K562 (cell line): ENCODE measurements around the gene ERBB4. TPM values are rescaled to one million over a fixed set of nuclear protein-coding genes. Genes with fewer than 3 reads are reported as not detected.
"Not testable (repeated sequence)": the region's sequence is repeated elsewhere in the genome, so short reads cannot be mapped to it uniquely, and the experiment has no call there.

Experiments used
- ATAC-seq: fragments of 200-7000 bp; cut with Tn5 transposase; 3 replicates; pipeline ENCODE4 v1.9.1; 2020; ENCODE audit warnings: moderate library complexity
- BruUV-seq: library from RNA; stranded (reverse); fragments of 400-500 nt; replicated peaks from 2 replicates; lab custom pipeline; 2021; lab: Mats Ljungman, UMichigan
- CTCF ChIA-PET: fragments of 300-600 bp; formaldehyde crosslinking; extraction: SDS; loops from one replicate; lab custom pipeline; 2021; ENCODE audit warnings: low intra/inter-chr PET ratio; lab: Yijun Ruan, JAX
- POLR2A ChIA-PET: fragments of 300-600, 350-650 bp; sonication (Branson Sonifier 250); formaldehyde crosslinking; extraction: SDS; loops from one replicate; lab custom pipeline; 2021; ENCODE audit warnings: antibody characterized with exemption, inconsistent platforms; lab: Yijun Ruan, JAX
- DNase-seq, 4 experiments: peaks; one replicate each; pipeline versions ENCODE4 v3.0.0 to v3.0.0-alpha.2; 2011 to 2018; ENCODE audit warnings: low spot score in 3 of 4, mixed read lengths in 3 of 4; ENCODE audit errors: extremely low read depth in 1 of 4
- FAIRE-seq: peaks from 2 replicates; lab custom pipeline; 2011; peaks lifted over from hg19 to GRCh38; lab: Jason Lieb, UNC
- H2AFZ ChIP-seq: 2 replicates; pipeline ENCODE4 v1.6.0; 2011; ENCODE audit warnings: low read depth, low read length, control low read depth, inconsistent platforms
- H3K27ac ChIP-seq: fragments of 200-600 bp; 3 replicates; pipeline ENCODE4 v1.8.0; 2011; ENCODE audit warnings: low read depth, mild to moderate bottlenecking, control low read depth, inconsistent platforms, low read length, moderate library complexity, mixed read lengths; ENCODE audit errors: extremely low read depth
- H3K27me3 ChIP-seq, 2 experiments: fragments of 300-600 bp in 1 of 2; 2 replicates in 1 of 2; 3 replicates in 1 of 2; pipeline versions ENCODE4 v1.6.0 to v1.8.0; 2011; ENCODE audit warnings: inconsistent platforms in 2 of 2, low read length in 2 of 2, mild to moderate bottlenecking in 1 of 2, mixed read lengths in 1 of 2, moderate library complexity in 1 of 2; ENCODE audit not compliant: control insufficient read depth in 2 of 2, insufficient read depth in 2 of 2
- H3K36me3 ChIP-seq: fragments of 300-600 bp; 3 replicates; pipeline ENCODE4 v1.8.0; 2011; ENCODE audit warnings: mild to moderate bottlenecking, low read length, inconsistent platforms; ENCODE audit not compliant: control insufficient read depth, insufficient read depth
- H3K4me1 ChIP-seq, 2 experiments: fragments of 200-600 bp in 1 of 2; replicated peaks in 1 of 2; 2 replicates in 1 of 2; 3 replicates in 1 of 2; pipeline versions ENCODE4 v1.5.1 to v1.8.0; 2011; ENCODE audit warnings: inconsistent platforms in 2 of 2, low read length in 2 of 2, mild to moderate bottlenecking in 1 of 2, mixed read lengths in 1 of 2, moderate library complexity in 1 of 2; ENCODE audit not compliant: control insufficient read depth in 2 of 2, insufficient read depth in 2 of 2
- H3K4me2 ChIP-seq: 2 replicates; pipeline ENCODE4 v1.6.1; 2011; ENCODE audit warnings: low read length, control low read depth, inconsistent platforms, mixed read lengths; ENCODE audit not compliant: insufficient read depth
- H3K4me3 ChIP-seq: fragments of 200-600 bp; sonication (generic), shearing (Covaris generic); 2 replicates; pipeline ENCODE4 v1.5.1; 2016; ENCODE audit warnings: control low read depth, inconsistent platforms
- H3K79me2 ChIP-seq: fragments of 200-600 bp; 3 replicates; pipeline ENCODE4 v1.8.0; 2011; ENCODE audit warnings: low read length, inconsistent platforms; ENCODE audit not compliant: control insufficient read depth, insufficient read depth
- H3K9ac ChIP-seq, 2 experiments: 2 replicates each; pipeline versions ENCODE4 v1.6.0 to v1.6.1; 2011; ENCODE audit warnings: low read depth in 2 of 2, low read length in 2 of 2, control low read depth in 1 of 2, inconsistent platforms in 1 of 2, mild to moderate bottlenecking in 1 of 2, mixed read lengths in 1 of 2; ENCODE audit not compliant: insufficient read depth in 1 of 2
- H3K9me1 ChIP-seq: one replicate; pipeline ENCODE4 v1.6.0; 2011; ENCODE audit warnings: inconsistent platforms, mild to moderate bottlenecking, low read length, moderate library complexity; ENCODE audit not compliant: control insufficient read depth, insufficient read depth
- H3K9me3 ChIP-seq: replicated peaks from 2 replicates; pipeline ENCODE4 v1.5.1; 2011; ENCODE audit warnings: low read depth, low read length, inconsistent platforms; ENCODE audit not compliant: control insufficient read depth, insufficient read depth
- H4K20me1 ChIP-seq: replicated peaks from 2 replicates; pipeline ENCODE4 v1.6.1; 2011; ENCODE audit warnings: low read length, inconsistent platforms, mixed read lengths; ENCODE audit not compliant: control insufficient read depth, insufficient read depth
- JUND ChIP-seq, 2 experiments: IDR thresholded peaks; 2 replicates in 1 of 2; 3 replicates in 1 of 2; pipeline ENCODE4 v1.6.1; 2011; ENCODE audit warnings: borderline replicate concordance in 2 of 2, low read depth in 2 of 2, low read length in 2 of 2, improper control_type of control experiment in 1 of 2, missing biosample characterization in 1 of 2, missing genetic modification characterization in 1 of 2, missing genetic modification reagents in 1 of 2
- in situ Hi-C: fragments of 300-500 bp; cut with MboI; formaldehyde crosslinking; loops from 4 replicates; pipeline ENCODE4 v1.15.0; 2018; ENCODE audit warnings: inconsistent platforms, mixed read lengths
- intact Hi-C: fragments of 100-400 bp; cut with micrococcal nuclease; formaldehyde crosslinking; loops from 2 replicates; pipeline ENCODE4 v1.14.2; 2022
- polyA plus RNA-seq, 8 experiments: library from polyadenylated mRNA; depleted of rRNA in 4 of 8; stranded (reverse) in 5 of 8; unstranded in 3 of 8; fragments of >200 nt; fragmentation: Nextera tagmentation in 2 of 8; fragmentation: Illumina TruSeq in 1 of 8; extraction: Ambion mirVana in 2 of 8; extraction: Trizol in 1 of 8; gene quantifications; 2 replicates each; pipeline versions ENCODE4 v1.2.1 to v1.2.3, GENCODE V29; 2011 to 2014; ENCODE audit warnings: inconsistent platforms in 1 of 8, missing spikeins in 1 of 8
- total RNA-seq, 7 experiments: library from RNA; depleted of rRNA in 6 of 7; stranded (reverse); fragments of >200 nt in 6 of 7; fragmentation: Illumina TruSeq in 2 of 7; extraction: Trizol in 2 of 7; gene quantifications; 2 replicates each; pipeline versions ENCODE4 v1.2.1 to v1.2.3, GENCODE V29; 2011 to 2021; ENCODE audit warnings: low replicate concordance in 1 of 7
- TF ChIP-seq, protein P1 (sequence below), 2 experiments: fragments of 150-350 bp in 1 of 2; IDR thresholded peaks; 2 replicates each; pipeline ENCODE4 v1.6.1; 2012 to 2016; ENCODE audit warnings: low read depth in 2 of 2, low read length in 2 of 2, mild to moderate bottlenecking in 1 of 2, moderate library complexity in 1 of 2

The ERBB4 gene
- total and polyA plus RNA-seq, 9 of the 15 experiments (the other 6 are each of a cell fraction or from before 2014, with no cell fraction given): not detected

DNA sequence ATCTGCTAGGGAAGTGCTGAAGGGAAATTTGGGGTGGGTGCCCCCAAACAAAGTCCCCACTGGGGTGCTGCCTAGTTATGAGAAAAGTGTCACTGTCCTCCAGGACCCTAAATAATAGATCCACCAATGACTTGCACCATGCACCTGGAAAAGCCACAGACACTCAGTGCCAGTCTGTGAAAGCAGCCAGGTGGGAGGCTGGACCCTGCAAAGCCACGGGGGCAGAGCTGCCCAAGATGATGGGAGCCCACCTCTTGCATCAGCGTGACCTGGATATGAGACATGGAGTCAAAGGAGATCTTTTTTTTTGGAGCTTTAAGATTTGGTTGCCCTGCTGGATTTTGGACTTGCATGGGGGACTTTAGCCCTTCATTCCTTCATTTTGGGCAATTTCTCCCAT lies 431.6 kb downstream of the ERBB4 start (continued):
- TF ChIP-seq, protein P1, sequence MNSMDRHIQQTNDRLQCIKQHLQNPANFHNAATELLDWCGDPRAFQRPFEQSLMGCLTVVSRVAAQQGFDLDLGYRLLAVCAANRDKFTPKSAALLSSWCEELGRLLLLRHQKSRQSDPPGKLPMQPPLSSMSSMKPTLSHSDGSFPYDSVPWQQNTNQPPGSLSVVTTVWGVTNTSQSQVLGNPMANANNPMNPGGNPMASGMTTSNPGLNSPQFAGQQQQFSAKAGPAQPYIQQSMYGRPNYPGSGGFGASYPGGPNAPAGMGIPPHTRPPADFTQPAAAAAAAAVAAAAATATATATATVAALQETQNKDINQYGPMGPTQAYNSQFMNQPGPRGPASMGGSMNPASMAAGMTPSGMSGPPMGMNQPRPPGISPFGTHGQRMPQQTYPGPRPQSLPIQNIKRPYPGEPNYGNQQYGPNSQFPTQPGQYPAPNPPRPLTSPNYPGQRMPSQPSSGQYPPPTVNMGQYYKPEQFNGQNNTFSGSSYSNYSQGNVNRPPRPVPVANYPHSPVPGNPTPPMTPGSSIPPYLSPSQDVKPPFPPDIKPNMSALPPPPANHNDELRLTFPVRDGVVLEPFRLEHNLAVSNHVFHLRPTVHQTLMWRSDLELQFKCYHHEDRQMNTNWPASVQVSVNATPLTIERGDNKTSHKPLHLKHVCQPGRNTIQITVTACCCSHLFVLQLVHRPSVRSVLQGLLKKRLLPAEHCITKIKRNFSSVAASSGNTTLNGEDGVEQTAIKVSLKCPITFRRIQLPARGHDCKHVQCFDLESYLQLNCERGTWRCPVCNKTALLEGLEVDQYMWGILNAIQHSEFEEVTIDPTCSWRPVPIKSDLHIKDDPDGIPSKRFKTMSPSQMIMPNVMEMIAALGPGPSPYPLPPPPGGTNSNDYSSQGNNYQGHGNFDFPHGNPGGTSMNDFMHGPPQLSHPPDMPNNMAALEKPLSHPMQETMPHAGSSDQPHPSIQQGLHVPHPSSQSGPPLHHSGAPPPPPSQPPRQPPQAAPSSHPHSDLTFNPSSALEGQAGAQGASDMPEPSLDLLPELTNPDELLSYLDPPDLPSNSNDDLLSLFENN (IDR thresholded peaks at IDR 0.05; ENCODE audit: low read depth in 2 of 2, low read length in 2 of 2): no peak
- no peak for TF ChIP-seq JUND (IDR thresholded peaks at IDR 0.05; ENCODE audit: borderline replicate concordance, low read depth, low read length)
- TF ChIP-seq JUND (tag; IDR thresholded peaks at IDR 0.05; ENCODE audit: borderline replicate concordance, low read depth, low read length): no peak

DNA sequence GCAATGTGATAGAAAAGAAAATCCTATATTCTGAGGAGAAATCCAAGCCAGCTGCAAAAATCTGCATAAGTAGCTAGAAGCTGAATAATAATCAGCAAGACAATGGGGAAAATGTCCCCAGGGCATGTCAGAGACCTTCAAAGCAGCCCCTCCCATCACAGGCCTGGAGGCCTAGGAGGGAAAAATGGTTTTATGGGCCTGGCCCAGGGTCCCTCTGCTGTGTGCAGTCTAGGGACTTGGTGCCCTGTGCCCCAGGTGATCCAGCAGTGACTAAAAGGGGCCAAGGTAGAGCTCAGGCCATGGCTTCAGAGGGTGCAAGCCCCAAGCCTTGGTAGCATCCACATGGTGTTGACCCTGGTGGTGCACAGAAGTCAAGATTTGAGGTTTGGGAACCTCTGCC lies 432.1 kb downstream of the ERBB4 start:
- H3K4me1 ChIP-seq, H4K20me1 ChIP-seq, ATAC-seq, DNase-seq, H3K36me3 ChIP-seq, H3K9me1 ChIP-seq, H3K4me3 ChIP-seq, H3K9me3 ChIP-seq, BruUV-seq, CTCF ChIA-PET, H3K4me2 ChIP-seq, in situ Hi-C loops, H2AFZ ChIP-seq, H3K79me2 ChIP-seq, intact Hi-C loops, H3K27me3 ChIP-seq, POLR2A ChIA-PET, FAIRE-seq, H3K27ac ChIP-seq, H3K9ac ChIP-seq: not testable (repeated sequence)
